Erythroblast (primary cell): ENCODE measurements around the gene ADGRL1.

Experiments used
- GATA1 ChIP-seq: IDR thresholded peaks from 2 replicates; pipeline ENCODE4 v1.6.1; 2011; ENCODE audit warnings: low read depth, mild to moderate bottlenecking, control low read depth, low read length, moderate library complexity
- POLR2A ChIP-seq: IDR thresholded peaks from 2 replicates; pipeline ENCODE4 v1.6.1; 2011; ENCODE audit warnings: mild to moderate bottlenecking, low read length

- TF ChIP-seq POLR2A = no peak
- no peak for TF ChIP-seq GATA1
Measured at GRCh38 chr19:14138576-14139265, 67.2 kb downstream of the ADGRL1 start.
